K562 (cell line): ENCODE measurements around the gene PPFIA1.

Experiments
- MAZ ChIP-seq, 2 experiments: fragments of 450-650 bp in 1 of 2; sonication (generic) in 1 of 2; formaldehyde crosslinking; IDR thresholded peaks in 1 of 2; conservative IDR thresholded peaks in 1 of 2; 2 replicates each; pipeline versions ENCODE4 v1.4.0 to v1.5.0; 2020; ENCODE audit warnings: mild to moderate bottlenecking in 1 of 2, missing genetic modification reagents in 1 of 2
- MYC ChIP-seq, 2 experiments: fragments of 250-450 bp in 1 of 2; sonication (Bioruptor Pico) in 1 of 2; IDR thresholded peaks; 2 replicates each; pipeline versions ENCODE4 v1.5.1 to v1.6.1; 2012 to 2021; ENCODE audit warnings: low read depth in 2 of 2, borderline replicate concordance in 1 of 2, improper control_type of control experiment in 1 of 2, low read length in 1 of 2, mild to moderate bottlenecking in 1 of 2, moderate library complexity in 1 of 2
- NR2C1 ChIP-seq, 2 experiments: fragments of 450-650 bp; IDR thresholded peaks; 2 replicates each; pipeline ENCODE4 v1.6.1; 2017; ENCODE audit warnings: mild to moderate bottlenecking in 2 of 2, antibody characterized with exemption in 1 of 2, inconsistent platforms in 1 of 2, missing compliant biosample characterization in 1 of 2, missing genetic modification characterization in 1 of 2
- TF ChIP-seq, protein P1 (sequence below): fragments of 450-650 bp; formaldehyde crosslinking; IDR thresholded peaks from 2 replicates; pipeline ENCODE4 v1.4.0; 2022; ENCODE audit warnings: missing genetic modification characterization
- TF ChIP-seq, protein P2 (sequence below): fragments of 450-650 bp; IDR thresholded peaks from 2 replicates; pipeline ENCODE4 v1.6.1; 2017; ENCODE audit warnings: mild to moderate bottlenecking, moderate library complexity
- TF ChIP-seq, protein P3 (sequence below): fragments of 450-650 bp; IDR thresholded peaks from 2 replicates; pipeline ENCODE4 v1.6.1; 2016; ENCODE audit warnings: antibody characterized with exemption
- TF ChIP-seq, protein P4 (sequence below): fragments of 250-450 bp; sonication (Bioruptor Pico); IDR thresholded peaks from 2 replicates; pipeline ENCODE4 v1.5.1; 2021; ENCODE audit warnings: mild to moderate bottlenecking
- TF ChIP-seq, protein P5 (sequence below), 3 experiments: IDR thresholded peaks in 2 of 3; conservative IDR thresholded peaks in 1 of 3; 2 replicates each; pipeline ENCODE4 v1.5.1; 2011 to 2012; ENCODE audit warnings: low read length in 3 of 3, mild to moderate bottlenecking in 3 of 3, control low read depth in 2 of 3, improper control_type of control experiment in 1 of 3, inconsistent platforms in 1 of 3, low read depth in 1 of 3, mixed read lengths in 1 of 3, moderate library complexity in 1 of 3; ENCODE audit not compliant: insufficient read depth in 2 of 3
- TF ChIP-seq, protein P6 (sequence below): fragments of 250-450 bp; sonication (Bioruptor Pico); IDR thresholded peaks from 2 replicates; pipeline ENCODE4 v1.4.0; 2020; ENCODE audit warnings: mild to moderate bottlenecking, moderate library complexity

DNA sequence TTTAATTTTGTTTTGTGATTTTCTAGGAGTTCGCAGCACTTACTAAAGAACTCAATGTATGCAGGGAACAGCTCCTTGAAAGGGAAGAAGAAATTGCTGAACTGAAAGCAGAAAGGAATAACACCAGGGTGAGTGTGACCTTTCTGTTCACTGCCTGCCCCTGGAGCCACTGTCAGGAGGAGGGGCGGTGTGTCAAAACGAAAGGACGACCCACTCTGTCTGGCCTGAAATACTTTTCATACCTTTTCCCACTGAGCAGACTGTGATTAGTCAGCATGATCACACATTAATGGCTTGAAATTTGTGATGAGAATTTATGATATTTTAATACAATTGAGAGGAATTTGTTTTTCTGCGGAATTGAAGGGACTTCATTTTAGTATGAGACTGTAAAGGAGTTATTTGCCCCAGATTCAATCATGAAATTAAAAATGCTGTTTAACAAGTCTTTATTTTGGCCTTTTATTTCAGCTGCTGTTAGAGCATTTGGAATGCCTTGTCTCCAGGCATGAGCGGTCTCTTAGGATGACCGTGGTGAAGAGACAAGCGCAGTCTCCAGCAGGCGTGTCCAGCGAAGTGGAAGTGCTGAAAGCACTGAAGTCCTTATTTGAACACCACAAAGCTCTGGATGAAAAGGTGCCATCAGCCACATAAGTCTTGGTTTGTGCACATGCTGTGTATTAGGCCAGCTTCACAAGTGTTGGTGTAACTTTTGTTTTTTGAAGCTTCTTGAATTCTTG, 54.1 kb downstream of the PPFIA1 start:
- TF ChIP-seq NR2C1 (IDR thresholded peaks at IDR 0.05) (no peak), NR2C1 (tag; IDR thresholded peaks at IDR 0.05) (no peak), MYC (IDR thresholded peaks at IDR 0.05; ENCODE audit: low read depth, low read length) (no peak), MYC (CRISPR knock-in tag; IDR thresholded peaks at IDR 0.05; ENCODE audit: borderline replicate concordance, low read depth) (no peak), MAZ (CRISPR knock-in tag; conservative IDR thresholded peaks at IDR 0.05 in 1 of 2, IDR thresholded peaks at IDR 0.05 in 1 of 2) (no peak)
- TF ChIP-seq, protein P1, sequence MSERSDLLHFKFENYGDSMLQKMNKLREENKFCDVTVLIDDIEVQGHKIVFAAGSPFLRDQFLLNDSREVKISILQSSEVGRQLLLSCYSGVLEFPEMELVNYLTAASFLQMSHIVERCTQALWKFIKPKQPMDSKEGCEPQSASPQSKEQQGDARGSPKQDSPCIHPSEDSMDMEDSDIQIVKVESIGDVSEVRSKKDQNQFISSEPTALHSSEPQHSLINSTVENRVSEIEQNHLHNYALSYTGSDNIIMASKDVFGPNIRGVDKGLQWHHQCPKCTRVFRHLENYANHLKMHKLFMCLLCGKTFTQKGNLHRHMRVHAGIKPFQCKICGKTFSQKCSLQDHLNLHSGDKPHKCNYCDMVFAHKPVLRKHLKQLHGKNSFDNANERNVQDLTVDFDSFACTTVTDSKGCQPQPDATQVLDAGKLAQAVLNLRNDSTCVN (CRISPR knock-in tag): no peak
- TF ChIP-seq, protein P2, sequence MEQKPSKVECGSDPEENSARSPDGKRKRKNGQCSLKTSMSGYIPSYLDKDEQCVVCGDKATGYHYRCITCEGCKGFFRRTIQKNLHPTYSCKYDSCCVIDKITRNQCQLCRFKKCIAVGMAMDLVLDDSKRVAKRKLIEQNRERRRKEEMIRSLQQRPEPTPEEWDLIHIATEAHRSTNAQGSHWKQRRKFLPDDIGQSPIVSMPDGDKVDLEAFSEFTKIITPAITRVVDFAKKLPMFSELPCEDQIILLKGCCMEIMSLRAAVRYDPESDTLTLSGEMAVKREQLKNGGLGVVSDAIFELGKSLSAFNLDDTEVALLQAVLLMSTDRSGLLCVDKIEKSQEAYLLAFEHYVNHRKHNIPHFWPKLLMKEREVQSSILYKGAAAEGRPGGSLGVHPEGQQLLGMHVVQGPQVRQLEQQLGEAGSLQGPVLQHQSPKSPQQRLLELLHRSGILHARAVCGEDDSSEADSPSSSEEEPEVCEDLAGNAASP: no peak
- TF ChIP-seq, protein P3, sequence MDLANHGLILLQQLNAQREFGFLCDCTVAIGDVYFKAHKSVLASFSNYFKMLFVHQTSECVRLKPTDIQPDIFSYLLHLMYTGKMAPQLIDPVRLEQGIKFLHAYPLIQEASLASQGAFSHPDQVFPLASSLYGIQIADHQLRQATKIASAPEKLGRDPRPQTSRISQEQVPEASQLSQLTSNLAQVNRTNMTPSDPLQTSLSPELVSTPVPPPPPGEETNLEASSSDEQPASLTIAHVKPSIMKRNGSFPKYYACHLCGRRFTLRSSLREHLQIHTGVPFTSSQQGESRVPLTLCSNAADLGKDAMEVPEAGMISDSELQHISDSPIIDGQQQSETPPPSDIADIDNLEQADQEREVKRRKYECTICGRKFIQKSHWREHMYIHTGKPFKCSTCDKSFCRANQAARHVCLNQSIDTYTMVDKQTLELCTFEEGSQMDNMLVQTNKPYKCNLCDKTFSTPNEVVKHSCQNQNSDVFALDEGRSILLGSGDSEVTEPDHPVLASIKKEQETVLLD: no peak
- TF ChIP-seq, protein P4, sequence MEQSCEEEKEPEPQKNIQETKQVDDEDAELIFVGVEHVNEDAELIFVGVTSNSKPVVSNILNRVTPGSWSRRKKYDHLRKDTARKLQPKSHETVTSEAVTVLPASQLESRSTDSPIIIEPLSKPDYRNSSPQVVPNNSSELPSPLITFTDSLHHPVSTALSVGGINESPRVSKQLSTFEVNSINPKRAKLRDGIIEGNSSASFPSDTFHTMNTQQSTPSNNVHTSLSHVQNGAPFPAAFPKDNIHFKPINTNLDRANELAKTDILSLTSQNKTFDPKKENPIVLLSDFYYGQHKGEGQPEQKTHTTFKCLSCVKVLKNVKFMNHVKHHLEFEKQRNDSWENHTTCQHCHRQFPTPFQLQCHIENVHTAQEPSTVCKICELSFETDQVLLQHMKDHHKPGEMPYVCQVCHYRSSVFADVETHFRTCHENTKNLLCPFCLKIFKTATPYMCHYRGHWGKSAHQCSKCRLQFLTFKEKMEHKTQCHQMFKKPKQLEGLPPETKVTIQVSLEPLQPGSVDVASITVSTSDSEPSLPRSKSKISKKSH (CRISPR knock-in tag): no peak
- TF ChIP-seq, protein P5, sequence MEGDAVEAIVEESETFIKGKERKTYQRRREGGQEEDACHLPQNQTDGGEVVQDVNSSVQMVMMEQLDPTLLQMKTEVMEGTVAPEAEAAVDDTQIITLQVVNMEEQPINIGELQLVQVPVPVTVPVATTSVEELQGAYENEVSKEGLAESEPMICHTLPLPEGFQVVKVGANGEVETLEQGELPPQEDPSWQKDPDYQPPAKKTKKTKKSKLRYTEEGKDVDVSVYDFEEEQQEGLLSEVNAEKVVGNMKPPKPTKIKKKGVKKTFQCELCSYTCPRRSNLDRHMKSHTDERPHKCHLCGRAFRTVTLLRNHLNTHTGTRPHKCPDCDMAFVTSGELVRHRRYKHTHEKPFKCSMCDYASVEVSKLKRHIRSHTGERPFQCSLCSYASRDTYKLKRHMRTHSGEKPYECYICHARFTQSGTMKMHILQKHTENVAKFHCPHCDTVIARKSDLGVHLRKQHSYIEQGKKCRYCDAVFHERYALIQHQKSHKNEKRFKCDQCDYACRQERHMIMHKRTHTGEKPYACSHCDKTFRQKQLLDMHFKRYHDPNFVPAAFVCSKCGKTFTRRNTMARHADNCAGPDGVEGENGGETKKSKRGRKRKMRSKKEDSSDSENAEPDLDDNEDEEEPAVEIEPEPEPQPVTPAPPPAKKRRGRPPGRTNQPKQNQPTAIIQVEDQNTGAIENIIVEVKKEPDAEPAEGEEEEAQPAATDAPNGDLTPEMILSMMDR (IDR thresholded peaks at IDR 0.05 in 2 of 3, conservative IDR thresholded peaks at IDR 0.05 in 1 of 3; ENCODE audit: insufficient read depth in 2 of 3, low read depth in 1 of 3, low read length in 3 of 3): no peak
- TF ChIP-seq, protein P6, sequence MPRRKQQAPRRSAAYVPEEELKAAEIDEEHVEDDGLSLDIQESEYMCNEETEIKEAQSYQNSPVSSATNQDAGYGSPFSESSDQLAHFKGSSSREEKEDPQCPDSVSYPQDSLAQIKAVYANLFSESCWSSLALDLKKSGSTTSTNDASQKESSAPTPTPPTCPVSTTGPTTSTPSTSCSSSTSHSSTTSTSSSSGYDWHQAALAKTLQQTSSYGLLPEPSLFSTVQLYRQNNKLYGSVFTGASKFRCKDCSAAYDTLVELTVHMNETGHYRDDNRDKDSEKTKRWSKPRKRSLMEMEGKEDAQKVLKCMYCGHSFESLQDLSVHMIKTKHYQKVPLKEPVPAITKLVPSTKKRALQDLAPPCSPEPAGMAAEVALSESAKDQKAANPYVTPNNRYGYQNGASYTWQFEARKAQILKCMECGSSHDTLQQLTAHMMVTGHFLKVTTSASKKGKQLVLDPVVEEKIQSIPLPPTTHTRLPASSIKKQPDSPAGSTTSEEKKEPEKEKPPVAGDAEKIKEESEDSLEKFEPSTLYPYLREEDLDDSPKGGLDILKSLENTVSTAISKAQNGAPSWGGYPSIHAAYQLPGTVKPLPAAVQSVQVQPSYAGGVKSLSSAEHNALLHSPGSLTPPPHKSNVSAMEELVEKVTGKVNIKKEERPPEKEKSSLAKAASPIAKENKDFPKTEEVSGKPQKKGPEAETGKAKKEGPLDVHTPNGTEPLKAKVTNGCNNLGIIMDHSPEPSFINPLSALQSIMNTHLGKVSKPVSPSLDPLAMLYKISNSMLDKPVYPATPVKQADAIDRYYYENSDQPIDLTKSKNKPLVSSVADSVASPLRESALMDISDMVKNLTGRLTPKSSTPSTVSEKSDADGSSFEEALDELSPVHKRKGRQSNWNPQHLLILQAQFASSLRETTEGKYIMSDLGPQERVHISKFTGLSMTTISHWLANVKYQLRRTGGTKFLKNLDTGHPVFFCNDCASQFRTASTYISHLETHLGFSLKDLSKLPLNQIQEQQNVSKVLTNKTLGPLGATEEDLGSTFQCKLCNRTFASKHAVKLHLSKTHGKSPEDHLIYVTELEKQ: no peak
